IPS-18c (cell line): ENCODE results near the gene PPP2R5D.
A peak's percentile ranks its signal among the peaks of the same experiment; 100 is the strongest.
"Not testable (repeated sequence)": the region's sequence is repeated elsewhere in the genome, so short reads cannot be mapped to it uniquely, and the experiment has no call there.

Experiments
- H3K4me3 ChIP-seq: 2 replicates; pipeline ENCODE4 v1.7.0; 2013; ENCODE audit warnings: low read depth, mild to moderate bottlenecking, low read length, moderate library complexity; ENCODE audit not compliant: insufficient read depth
- H3K9me3 ChIP-seq: one replicate; pipeline ENCODE4 v1.6.1; 2013; ENCODE audit warnings: mild to moderate bottlenecking, low read length, moderate library complexity; ENCODE audit not compliant: control insufficient read depth, insufficient read depth

PPP2R5D gene

GRCh38 chr6:43035495-43036194, 51.3 kb downstream of the PPP2R5D start:
- Histone ChIP-seq H3K9me3 (no peaks in the 10 kb centered on the region), H3K4me3 (no peak overlapping the region)

GRCh38 chr6:43036712-43037111, 52.3 kb downstream of the PPP2R5D start:
- Histone ChIP-seq H3K9me3 (no peaks in the 10 kb centered on the region), H3K4me3 (no peak overlapping the region)

GRCh38 chr6:43037197-43037596, 52.8 kb downstream of the PPP2R5D start:
- no peak overlapping the region for H3K4me3 ChIP-seq

GRCh38 chr6:43037706-43038105, 53.3 kb downstream of the PPP2R5D start:
- Histone ChIP-seq H3K4me3 (no peak overlapping the region), H3K9me3 (no peaks in the 10 kb centered on the region)

More at GRCh38 chr6:43037197-43037596, 52.8 kb downstream of the PPP2R5D start:
- H3K9me3 ChIP-seq = no peaks in the 10 kb centered on the region

GRCh38 chr6:43038727-43039126, 54.4 kb downstream of the PPP2R5D start:
- Histone ChIP-seq H3K9me3 (no peaks in the 10 kb centered on the region), H3K4me3 (no peak overlapping the region)

GRCh38 chr6:43040542-43041257, 56.3 kb downstream of the PPP2R5D start:
- H3K4me3 ChIP-seq = no peak overlapping the region
- H3K9me3 ChIP-seq = no peaks in the 10 kb centered on the region

- H3K9me3 ChIP-seq = not testable (repeated sequence)
Observed at GRCh38 chr6:43041475-43041874, 57.1 kb downstream of the PPP2R5D start.

GRCh38 chr6:43043310-43043709, 58.9 kb downstream of the PPP2R5D start:
- no peak overlapping the region for H3K4me3 ChIP-seq
- H3K9me3 ChIP-seq = no peaks in the 10 kb centered on the region

More at GRCh38 chr6:43041475-43041874, 57.1 kb downstream of the PPP2R5D start:
- H3K4me3 ChIP-seq = not testable (repeated sequence)

- Histone ChIP-seq H3K4me3 (no peak overlapping the region), H3K9me3 (no peaks in the 10 kb centered on the region)
Observed at GRCh38 chr6:43045371-43045930, 61.1 kb downstream of the PPP2R5D start.

- no peak overlapping the region for H3K4me3 ChIP-seq
- H3K9me3 ChIP-seq = no peaks in the 10 kb centered on the region
Observed at GRCh38 chr6:43047998-43048397, 63.6 kb downstream of the PPP2R5D start.

- H3K9me3 ChIP-seq = peaks cover 2% of the 10 kb centered on the region
- H3K4me3 ChIP-seq = no peak overlapping the region
Observed at GRCh38 chr6:43050981-43051380, 66.6 kb downstream of the PPP2R5D start.

- peaks cover 2% of the 10 kb centered on the region for H3K9me3 ChIP-seq
- peak overlapping the region; percentile 94; the same call in 1 of the 2 replicates for H3K4me3 ChIP-seq
Observed at GRCh38 chr6:43052225-43052841, 68.0 kb downstream of the PPP2R5D start.

GRCh38 chr6:43052842-43053544, 68.6 kb downstream of the PPP2R5D start:
- Histone ChIP-seq H3K4me3 (peak overlapping the region; percentile 94), H3K9me3 (peaks cover 2% of the 10 kb centered on the region)

- Histone ChIP-seq H3K9me3 (peaks cover 2% of the 10 kb centered on the region), H3K4me3 (peak within 1 kb of the TSS; percentile 94)
Observed at GRCh38 chr6:43053545-43054205, 69.3 kb downstream of the PPP2R5D start, which contains the start of gene CUL7. TSS of gene CUL7 (minus strand) at chr6:43053851. CDS start at chr6:43052788, 1,063 bp downstream.

- Histone ChIP-seq H3K9me3 (peaks cover 2% of the 10 kb centered on the region), H3K4me3 (peak overlapping the region; percentile 94; the same call in 1 of the 2 replicates)
Observed at GRCh38 chr6:43054206-43054943, 70.0 kb downstream of the PPP2R5D start.

GRCh38 chr6:43055966-43056365, 71.6 kb downstream of the PPP2R5D start:
- peaks cover 2% of the 10 kb centered on the region for H3K9me3 ChIP-seq
- H3K4me3 ChIP-seq = no peak overlapping the region
